ENCODE measurements around the gene ATG14.
A peak's percentile ranks its signal among the peaks of the same experiment; 100 is the strongest.
"Not testable (repeated sequence)": the region's sequence is repeated elsewhere in the genome, so short reads cannot be mapped to it uniquely, and the experiment has no call there.

ATG14 gene

DNA sequence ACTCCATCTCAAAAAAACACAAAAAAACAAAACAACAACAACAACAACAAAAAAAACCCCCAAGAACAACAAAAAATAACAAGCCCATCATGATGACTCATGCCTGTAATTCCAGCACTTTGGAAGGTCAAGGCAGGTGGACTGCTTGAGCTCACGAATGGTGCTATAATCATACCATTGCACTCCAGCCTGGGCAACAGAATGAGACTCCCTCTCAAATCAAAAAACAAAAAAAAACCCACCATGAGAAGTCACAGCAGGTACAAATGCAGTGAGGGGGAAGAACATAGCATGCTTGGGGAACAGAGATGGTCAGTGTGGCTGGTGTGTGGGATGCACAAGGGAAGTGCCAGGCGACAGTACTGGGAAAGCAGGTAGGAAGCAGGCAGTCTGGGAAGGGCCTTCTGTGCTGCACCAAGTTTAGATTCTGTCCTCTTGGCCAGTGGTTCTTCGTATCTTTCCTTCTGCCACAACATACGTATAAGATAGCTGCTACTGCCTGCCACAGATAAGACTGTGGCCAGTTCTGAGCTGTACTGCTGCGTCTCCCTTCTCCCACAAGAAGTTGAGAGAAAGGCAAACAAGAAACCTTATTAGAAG is 28.0 kb downstream of the ATG14 start:
- DNase-seq = no peak

DNA sequence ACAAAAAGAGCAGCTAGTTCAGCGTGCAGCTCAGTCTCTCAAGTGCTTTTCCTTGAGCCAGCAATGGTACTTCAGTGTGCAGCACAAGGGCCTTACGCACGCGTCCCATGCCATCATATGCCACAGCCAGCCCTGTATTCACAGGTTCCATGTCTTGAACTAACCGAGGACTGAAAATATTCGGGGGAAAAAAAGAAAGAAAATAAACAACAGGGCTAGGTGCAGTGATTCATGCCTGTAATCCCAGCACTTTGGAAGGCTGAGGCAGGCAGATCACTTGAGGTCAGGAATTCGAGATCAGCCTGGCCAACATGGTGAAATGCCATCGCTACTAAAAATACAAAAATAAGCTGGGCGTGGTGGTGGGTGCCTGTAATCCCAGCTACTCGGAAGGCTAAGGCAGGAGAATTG is 28.6 kb downstream of the ATG14 start:
- not testable (repeated sequence) for DNase-seq

DNA sequence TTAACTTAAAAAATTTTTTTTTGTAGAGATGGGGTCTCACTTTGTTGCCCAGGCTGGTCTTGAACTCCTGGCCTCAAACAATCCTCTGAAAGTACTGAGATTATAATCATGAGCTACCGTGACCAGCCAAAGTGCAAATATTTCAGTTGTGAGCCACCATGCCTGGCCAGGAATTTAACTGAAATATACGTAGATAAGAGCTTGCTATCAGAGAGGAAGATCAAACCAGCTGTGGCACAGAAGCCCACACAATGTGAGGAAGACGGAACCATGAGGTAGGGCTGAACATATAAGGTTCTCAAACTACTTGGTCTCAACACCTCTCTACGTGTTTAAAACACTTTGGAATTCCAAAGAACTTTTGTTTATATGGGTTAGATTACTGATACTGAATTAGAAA is 29.1 kb downstream of the ATG14 start:
- DNase-seq = no peak

DNA sequence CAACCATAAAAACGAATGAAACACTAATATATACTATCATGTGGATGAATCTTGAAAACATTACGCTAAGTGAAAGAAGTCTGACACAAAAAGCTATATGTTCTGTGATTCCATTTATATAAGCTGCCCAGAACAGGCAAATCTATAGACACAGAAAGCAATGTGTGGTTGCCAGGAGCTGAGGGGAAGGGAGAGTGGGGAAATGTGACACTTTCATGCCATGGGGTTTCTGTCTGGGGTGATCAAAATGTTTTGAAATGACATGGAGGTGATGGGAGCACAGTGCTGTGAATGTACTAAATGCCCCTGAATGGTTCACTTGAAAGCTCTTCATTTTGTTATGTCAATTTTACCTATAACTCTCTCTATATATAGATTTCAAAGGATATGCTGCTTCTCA is 30.1 kb downstream of the ATG14 start:
- DNase-seq = no peak

DNA sequence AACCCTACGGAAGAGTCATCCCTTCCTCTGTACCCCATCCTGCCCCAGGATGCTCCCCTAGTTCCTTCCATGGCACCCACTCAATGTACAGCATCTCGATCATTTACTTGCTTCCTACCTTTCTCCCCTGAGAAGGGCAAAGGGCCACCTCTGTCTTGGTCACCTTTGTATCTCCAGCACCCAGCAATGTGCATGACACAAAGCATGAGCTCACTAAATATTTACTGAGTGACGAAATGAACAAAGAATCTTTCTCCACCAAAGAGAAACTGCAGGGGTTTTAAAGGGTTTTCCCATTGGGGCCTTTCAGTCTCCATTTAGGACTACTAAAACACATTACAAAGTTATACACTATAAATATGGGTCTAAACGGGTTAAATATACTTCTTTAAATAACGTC is 30.6 kb downstream of the ATG14 start:
- DNase-seq = no peak

DNA sequence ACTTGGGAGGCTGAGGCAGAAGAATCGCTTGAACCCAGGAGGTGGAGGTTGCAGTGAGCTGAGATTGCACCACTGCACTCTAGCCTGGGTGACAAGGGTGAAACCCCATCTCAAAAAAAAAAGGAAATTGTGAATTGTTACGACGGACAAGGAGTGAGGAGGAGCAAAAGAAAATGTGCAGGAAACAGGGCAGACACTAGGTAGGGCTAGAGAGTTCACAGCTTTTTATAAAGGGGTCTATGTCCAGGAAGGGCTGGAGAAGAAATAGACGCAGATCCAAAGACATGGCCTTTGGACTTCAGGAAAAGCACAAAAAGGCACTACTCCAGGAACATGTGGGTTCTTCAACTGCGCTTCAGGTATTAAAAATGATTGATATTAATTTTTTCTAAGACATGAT is 34.4 kb downstream of the ATG14 start:
- DNase-seq = no peak

DNA sequence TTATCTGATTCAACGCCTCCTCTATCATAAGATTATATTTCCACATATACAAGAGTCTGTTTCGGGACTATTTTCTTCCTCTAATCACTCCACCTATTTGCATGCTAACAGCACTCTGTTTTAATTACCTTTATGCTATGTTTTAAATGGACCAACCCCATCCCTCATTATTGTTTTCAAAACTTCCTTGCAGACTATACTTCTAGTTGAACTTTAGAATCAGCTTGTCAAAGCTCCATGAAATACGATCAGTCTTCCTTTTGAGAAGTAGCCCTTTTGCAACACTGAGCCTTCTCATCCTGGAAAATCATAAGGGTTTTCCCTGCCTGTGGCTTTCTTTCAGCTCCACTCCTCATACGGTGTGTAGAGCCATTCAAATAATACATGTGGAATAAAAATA is 36.9 kb downstream of the ATG14 start:
- DNase-seq = no peak

DNA sequence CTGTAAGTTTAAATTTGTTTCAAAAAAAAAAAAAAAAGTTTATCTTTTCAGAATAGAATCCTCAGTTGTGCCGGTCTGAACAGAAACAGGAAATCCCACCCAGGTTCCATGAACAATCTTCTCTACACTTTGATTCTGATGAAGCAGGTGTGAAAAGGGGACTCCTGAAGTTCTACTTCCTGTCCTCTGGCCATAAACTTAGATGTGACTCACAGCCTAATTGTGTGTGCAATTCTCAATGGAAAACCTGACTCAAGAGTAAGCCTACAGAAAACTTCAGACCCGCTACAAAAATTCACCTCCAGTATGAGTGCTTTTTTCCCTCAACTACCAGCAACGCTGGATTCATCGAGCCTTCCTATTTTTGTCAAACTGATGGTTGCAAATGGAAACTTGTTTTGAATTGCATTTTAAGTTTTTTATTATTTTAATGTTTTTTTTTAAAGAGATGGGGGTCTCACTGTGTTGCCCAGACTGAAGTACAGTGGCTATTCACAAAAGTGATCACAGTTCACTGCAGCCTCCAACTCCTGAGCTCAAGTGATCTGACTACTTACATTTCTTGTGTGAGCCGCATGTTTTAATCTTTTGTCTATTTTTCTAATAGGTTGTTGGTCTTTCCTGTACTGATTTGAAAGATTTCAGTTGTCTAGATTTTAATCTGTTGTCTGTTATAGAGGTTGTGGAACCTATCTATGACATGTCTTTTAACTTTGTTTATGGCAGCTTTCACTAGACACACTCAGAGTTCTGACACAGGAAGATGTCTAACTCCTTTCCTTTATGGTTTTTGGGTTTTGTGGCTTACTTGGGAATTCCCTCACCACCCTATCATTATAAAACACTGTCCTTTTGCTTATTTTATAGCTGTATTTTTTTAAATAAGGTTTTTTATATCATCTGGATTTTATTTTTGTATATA is 37.6 kb downstream of the ATG14 start:
- no peak for DNase-seq

DNA sequence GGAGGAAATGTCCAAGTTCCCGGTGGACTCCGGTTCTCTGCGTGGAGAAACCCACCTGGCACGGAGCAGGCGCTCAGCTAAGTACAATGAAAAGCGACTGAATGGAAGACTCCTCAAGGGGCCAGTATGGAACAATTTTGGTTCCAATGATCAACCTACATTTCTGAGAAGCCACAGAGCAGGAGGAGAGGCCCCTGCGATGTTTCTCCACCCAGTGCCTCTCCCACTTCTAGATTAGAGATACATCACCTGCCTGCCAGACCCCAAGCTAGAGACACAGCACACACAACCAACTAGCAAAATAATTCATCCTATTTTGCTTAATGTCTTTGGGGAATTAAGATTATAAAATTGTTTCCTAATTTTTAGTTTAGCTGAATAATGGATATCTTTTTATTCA is 38.8 kb downstream of the ATG14 start:
- DNase-seq = no peak

DNA sequence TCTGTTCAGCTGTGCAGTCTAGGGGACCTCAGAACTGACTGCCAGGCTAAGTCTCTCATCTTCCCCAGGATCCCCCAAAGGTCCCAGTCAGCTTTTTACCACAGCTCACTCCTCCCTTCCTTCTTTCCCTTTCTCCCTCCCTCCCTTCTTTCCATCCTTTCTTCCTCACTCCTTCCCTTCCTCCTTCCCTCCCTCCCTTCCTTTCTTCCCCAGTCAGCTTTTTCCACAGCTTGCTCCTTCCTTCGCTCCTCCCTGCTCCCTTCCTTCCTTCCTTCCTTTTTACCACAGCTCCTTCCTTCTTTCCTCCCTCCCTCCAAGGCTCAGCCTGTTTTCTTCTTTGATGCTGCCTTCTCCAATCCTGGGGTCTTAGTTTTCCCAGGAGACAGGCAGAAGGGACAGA is 39.2 kb downstream of the ATG14 start:
- no peak for DNase-seq

DNA sequence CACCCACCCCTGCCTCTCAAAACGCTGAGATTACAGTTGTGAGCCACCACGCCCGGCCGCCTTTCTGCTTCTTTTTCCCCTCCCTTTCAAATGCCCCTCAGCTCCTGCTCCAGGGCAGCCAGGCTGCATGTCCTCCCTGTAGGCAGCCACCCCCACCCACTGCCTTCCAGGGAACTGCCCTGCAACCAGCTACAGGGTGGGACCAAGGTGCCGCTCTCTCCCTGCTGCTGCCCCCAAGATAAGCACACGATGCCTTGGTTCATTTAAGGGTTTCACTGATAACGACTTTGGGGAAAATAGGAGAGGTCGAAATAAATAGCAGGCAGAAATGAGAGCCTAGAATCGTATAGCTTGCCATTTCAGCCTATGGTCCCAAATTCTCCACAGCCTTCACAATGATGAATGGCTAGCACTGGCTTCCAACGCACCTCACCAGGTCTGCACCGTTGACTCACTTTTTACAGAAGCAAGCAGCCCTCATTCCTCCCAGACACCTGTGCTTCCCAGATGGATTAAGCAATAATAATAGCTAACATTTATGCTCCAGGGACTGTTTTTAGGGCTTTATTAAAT is 40.7 kb downstream of the ATG14 start:
- no peak for DNase-seq

DNA sequence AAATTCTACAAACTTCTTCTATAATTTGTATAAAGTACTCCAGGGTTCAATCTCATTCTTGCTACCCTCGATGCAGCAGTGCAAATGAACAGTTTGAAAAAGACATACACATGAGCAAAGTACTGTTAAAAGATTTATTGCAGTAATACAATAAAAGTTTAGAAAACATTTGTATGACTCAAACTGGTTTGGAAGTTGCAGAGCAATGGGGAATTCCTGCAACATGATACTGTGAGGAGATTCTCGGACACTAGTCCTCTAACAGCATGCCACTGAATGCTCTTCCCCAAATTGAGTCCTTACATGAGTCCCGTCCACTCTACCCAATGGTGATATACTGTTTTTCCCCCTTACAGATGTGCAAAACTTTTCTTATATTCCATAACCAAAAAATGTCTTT is 45.4 kb downstream of the ATG14 start:
- no peak for DNase-seq

DNA sequence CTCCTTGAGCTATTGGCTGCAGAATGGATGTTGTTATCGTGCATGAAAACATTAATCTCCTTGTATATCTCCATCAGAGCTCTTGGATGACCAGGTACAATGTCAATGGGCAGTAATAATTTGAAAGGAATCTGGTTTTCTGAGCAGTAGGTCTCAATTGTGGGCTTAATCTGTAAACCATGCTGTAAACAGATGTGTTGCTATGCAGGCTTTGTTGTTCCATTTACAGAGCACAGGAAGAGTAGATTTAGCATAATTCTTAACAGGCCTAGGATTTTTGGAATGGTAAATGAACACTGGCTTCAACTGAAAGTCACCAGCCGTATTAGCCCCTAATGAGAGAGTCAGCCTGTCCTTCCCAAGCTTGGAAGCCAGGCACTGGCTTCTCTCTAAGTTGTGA is 50.4 kb downstream of the ATG14 start:
- DNase-seq = no peak

DNA sequence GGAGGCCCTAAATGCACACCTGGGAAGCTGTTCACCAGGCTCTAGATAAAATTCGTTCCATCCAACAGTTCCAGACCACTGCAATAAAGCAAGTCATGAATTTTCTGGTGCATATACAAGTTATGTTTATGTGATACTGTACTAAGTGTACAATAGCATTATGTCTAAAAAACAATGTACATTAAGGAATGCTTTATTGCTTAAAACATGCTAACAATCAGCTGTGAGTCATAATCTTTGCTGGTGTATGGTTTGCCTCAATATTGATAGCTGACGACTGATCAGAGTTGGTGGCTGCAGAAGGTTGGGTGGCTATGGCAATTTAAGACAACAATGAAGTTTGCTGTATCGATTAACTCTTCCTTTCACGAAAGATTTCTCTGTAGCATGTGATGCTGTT is 52.3 kb downstream of the ATG14 start:
- DNase-seq = no peak

DNA sequence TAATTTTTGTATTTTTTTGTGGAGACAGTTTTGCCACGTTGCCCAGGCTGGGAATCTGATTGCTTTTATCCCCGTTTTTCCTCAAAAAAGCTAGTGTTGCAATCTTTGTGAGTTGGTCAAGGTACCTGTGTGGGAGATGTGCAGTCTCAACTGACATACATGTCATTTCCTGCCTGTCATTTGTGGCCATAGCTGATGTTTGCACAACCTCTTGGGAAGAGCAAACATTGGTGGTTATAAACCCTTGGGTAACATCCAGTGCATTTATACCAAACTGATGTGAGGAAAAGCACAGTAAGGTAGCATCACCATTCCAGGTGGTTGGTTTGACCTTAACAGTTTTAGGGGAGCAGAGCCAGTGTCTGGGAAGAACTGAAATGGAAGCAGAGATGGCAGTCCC is 54.7 kb downstream of the ATG14 start:
- no peak for DNase-seq

DNA sequence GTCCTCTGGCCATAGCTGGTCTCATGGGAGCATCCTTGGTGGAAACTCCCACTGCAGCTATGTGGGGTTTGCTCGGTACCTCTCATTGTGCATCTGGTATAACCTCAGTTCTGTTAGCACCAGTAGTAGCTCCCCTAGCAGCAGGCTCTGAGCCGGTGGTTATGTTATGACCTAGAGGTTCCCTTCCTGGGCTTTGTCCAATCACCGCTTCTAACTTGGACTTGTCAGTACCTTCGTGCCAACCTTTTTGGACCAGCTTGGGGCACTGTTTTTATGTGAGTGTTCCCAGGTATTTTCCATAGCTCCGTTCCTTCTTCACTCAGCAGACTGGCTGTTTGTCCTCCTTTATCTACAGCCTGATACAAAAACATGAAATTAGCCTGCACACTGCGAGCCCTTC is 55.7 kb downstream of the ATG14 start:
- DNase-seq = no peak

DNA sequence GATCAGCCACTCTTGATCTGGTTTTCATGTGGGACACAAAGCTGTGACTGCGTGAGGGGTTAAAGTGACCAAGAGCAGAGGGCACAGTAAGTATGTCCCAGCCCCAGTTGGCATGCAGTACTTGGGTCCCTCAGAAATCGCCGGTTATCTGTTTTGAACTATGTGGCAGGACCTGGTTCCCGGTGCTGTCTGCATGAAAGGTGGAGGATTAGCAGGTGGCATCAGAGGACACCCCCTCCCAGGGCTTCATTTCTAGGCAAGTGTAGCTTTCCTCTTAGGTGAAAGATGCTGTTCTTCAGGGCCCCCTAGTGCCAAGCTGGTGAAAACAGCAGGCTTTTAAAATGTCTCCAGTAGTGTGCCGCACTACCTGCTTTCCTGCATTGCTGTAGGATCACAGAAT is 57.1 kb downstream of the ATG14 start:
- DNase-seq = peak; percentile 38 to 79

DNA sequence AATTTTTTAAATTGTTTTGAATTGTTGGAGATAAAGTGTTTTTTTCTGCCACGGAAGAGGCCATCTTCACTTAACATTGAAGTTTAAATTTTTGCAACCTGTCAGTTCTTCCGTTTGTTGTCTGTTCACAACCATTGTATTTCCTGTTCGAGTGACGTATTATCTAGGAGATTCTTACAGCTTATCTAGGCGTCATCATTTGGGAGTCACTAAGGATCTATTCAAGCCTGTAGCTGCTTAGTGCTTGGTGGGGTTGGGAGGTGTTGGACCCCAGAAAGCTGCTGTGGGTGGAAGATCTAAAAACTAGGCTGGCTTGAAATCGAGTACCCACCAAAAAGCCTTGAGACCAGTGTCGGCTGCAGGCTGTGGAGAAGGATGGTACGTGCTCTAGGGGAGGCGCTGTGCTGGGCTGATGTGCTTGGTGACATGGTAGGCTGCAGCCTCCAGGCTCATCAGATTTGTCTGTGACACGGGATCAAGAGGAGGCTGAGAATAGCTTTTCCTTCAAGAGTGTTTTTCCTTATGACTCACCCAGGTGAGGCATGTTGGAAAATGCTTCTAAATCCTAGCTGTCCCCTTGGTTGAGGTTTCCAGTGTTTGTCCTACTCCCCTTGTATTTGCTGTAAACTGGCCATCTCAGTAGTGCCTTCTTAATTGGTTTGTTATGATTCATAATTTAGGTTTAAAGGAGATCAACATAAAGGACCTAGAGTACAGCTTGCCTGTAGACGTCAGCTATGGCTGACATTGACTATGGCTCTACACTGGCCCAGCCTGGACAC is 57.8 kb downstream of the ATG14 start:
- no peak for DNase-seq

DNA sequence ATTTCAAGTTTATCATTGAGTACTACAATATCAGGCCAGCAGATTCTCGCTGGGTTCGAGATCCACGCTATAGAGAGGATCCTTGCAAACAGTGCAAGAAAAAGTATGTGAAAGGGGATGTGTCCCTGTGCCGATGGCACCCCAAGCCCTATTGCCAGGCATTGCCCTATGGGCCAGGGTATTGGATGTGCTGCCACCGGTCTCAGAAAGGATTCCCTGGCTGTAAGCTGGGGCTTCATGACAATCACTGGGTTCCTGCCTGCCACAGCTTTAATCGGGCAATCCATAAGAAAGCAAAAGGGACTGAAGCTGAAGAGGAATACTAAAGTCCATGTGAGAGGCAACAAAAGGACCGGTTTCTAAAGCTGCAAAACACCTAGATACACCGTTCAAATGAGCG is 59.4 kb downstream of the ATG14 start:
- DNase-seq = no peak

DNA sequence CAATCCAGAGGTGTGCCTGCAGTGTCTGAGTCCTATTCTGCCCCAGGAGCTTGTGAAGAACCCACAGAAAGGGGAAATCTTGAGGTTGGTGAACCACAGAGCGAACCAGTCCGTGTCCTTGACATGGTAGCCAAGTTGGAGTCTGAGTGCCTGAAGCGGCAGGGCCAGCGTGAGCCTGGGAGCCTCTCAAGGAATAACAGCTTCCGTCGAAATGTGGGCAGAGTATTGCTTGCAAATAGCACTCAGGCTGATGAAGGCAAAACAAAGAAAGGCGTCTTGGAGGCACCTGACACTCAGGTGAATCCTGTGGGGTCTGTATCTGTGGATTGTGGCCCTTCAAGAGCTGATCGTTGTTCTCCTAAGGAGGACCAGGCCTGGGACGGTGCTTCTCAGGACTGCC is 60.5 kb downstream of the ATG14 start:
- DNase-seq = no peak

DNA sequence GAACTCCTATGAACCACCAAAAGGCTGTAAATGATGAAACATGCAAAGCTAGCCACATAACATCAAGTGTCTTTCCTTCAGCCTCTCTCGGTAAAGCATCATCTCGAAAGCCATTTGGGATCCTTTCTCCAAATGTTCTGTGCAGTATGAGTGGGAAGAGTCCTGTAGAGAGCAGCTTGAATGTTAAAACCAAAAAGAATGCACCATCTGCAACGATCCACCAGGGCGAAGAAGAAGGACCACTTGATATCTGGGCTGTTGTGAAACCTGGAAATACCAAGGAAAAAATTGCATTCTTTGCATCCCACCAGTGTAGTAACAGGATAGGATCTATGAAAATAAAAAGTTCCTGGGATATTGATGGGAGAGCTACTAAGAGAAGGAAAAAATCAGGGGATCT is 61.2 kb downstream of the ATG14 start:
- no peak for DNase-seq

DNA sequence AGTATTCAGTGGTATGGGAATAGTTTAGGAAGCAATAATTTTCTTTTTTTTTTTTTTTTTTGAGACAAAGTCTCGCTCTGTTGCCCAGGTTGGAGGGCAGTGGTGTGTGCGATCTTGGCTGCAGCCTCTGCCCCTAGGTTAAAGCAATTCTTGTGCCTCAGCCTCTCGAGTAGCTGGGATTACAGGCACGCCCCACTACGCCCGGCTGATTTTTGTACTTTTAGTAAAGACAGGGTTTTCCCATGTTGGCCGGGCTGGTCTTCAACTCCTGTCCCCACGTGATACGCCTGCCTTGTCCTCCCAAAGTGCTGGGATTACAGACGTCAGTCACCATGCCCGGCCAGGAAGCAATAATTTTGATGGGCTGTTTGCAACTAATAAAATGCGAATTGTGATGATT is 62.1 kb downstream of the ATG14 start:
- DNase-seq = no peak

DNA sequence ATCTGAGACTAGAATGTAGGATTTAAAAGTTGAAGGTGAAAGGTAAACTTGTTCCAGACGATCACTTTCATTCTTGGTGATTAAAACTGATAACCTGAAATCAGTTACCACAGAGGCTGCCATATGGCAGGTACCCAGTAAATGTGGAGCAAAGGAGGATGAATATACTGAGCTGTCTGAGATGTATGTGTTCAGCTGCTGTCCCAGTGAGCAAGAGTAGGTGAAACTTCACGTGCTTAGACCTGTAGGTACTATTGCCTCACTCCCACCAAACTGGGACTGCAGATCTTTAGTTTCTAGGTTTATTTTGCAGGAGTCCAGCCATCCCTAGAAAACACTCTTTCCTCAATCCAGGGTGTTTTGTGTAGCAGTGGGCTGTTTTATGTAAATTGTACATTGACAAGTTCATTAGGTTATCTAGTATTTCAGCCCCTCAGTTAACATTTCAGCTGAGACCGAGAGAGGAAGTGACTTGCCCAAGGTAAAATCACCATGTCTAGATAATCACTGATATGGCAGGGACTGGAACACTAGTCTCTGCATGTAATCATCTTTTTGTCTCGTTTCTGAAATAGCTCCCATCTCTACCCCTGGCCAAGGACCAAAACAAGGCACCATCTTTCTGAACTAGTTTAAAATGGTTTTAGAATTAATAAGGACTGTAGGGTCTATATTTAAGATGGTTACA is 62.7 kb downstream of the ATG14 start:
- DNase-seq = no peak
